Trophoblast cell (in vitro differentiated cells and primary cell): ENCODE data around the gene RAB17.

Source experiments
- DNase-seq, 2 donors: peaks; one replicate each; pipeline ENCODE4 v3.0.0-alpha.2; 2016
- H2AFZ ChIP-seq: 2 replicates; pipeline ENCODE4 v1.6.1; 2013; ENCODE audit warnings: low read length, moderate library complexity, mild to moderate bottlenecking; ENCODE audit not compliant: insufficient read depth, poor library complexity
- H2AK5ac ChIP-seq: 2 replicates; pipeline ENCODE4 v1.6.1; 2013; ENCODE audit warnings: mild to moderate bottlenecking, low read length
- H2BK120ac ChIP-seq: 2 replicates; pipeline ENCODE4 v1.6.1; 2013; ENCODE audit warnings: low read length, mild to moderate bottlenecking, moderate library complexity; ENCODE audit not compliant: insufficient read depth, poor library complexity
- H2BK12ac ChIP-seq: 2 replicates; pipeline ENCODE4 v1.6.1; 2013; ENCODE audit warnings: mild to moderate bottlenecking, low read length, moderate library complexity
- H2BK5ac ChIP-seq: 2 replicates; pipeline ENCODE4 v1.6.1; 2013; ENCODE audit warnings: low read length, low read depth, moderate library complexity, mild to moderate bottlenecking; ENCODE audit not compliant: poor library complexity
- H3K14ac ChIP-seq: 2 replicates; pipeline ENCODE4 v1.6.1; 2013; ENCODE audit warnings: mild to moderate bottlenecking, low read length
- H3K18ac ChIP-seq: 2 replicates; pipeline ENCODE4 v1.6.1; 2013; ENCODE audit warnings: mild to moderate bottlenecking, low read length
- H3K23ac ChIP-seq: 2 replicates; pipeline ENCODE4 v1.6.1; 2013; ENCODE audit warnings: low read length
- H3K27ac ChIP-seq: 2 replicates; pipeline ENCODE4 v1.5.1; 2013; ENCODE audit warnings: low read depth, mild to moderate bottlenecking, inconsistent platforms, low read length, moderate library complexity
- H3K27me3 ChIP-seq: 2 replicates; pipeline ENCODE4 v1.6.1; 2013; ENCODE audit warnings: inconsistent platforms, mild to moderate bottlenecking, low read length, moderate library complexity; ENCODE audit not compliant: insufficient read depth
- H3K36me3 ChIP-seq, 2 experiments: 1 replicate in 1 of 2; 2 replicates in 1 of 2; pipeline ENCODE4 v1.6.1; 2013; ENCODE audit warnings: low read length in 2 of 2, mild to moderate bottlenecking in 2 of 2, moderate library complexity in 1 of 2; ENCODE audit not compliant: insufficient read depth in 2 of 2, control insufficient read depth in 1 of 2
- H3K4ac ChIP-seq: 2 replicates; pipeline ENCODE4 v1.6.1; 2013; ENCODE audit warnings: low read depth, mild to moderate bottlenecking, low read length, moderate library complexity
- H3K4me1 ChIP-seq, 2 experiments: 1 replicate in 1 of 2; 2 replicates in 1 of 2; pipeline ENCODE4 v1.6.1; 2013; ENCODE audit warnings: low read length in 2 of 2, mild to moderate bottlenecking in 2 of 2, moderate library complexity in 1 of 2; ENCODE audit not compliant: insufficient read depth in 2 of 2, control insufficient read depth in 1 of 2
- H3K4me2 ChIP-seq: 2 replicates; pipeline ENCODE4 v1.6.1; 2013; ENCODE audit warnings: inconsistent platforms, mild to moderate bottlenecking, low read length, moderate library complexity
- H3K4me3 ChIP-seq: 2 replicates; pipeline ENCODE4 v1.5.1; 2013; ENCODE audit warnings: mild to moderate bottlenecking, low read depth, low read length, inconsistent platforms
- H3K79me1 ChIP-seq: one replicate; pipeline ENCODE4 v1.6.1; 2013; ENCODE audit warnings: low read length
- H3K79me2 ChIP-seq: 2 replicates; pipeline ENCODE4 v1.6.1; 2013; ENCODE audit warnings: low read length, mild to moderate bottlenecking; ENCODE audit not compliant: control insufficient read depth, insufficient read depth, poor library complexity
- H3K9ac ChIP-seq: 2 replicates; pipeline ENCODE4 v1.6.1; 2013; ENCODE audit warnings: mild to moderate bottlenecking, low read length
- H3K9me3 ChIP-seq: 2 replicates; pipeline ENCODE4 v1.6.1; 2013; ENCODE audit warnings: low read depth, mild to moderate bottlenecking, control low read depth, inconsistent platforms, low read length; ENCODE audit not compliant: insufficient read depth
- H4K12ac ChIP-seq: 2 replicates; pipeline ENCODE4 v1.6.1; 2013; ENCODE audit warnings: low read depth, mild to moderate bottlenecking, low read length, moderate library complexity
- H4K8ac ChIP-seq: 2 replicates; pipeline ENCODE4 v1.6.1; 2013; ENCODE audit warnings: low read depth, mild to moderate bottlenecking, low read length, moderate library complexity
- H4K91ac ChIP-seq: one replicate; pipeline ENCODE4 v1.6.1; 2013; ENCODE audit warnings: low read depth, mild to moderate bottlenecking, low read length, moderate library complexity
- WGBS: extraction: QIAGEN DNeasy Blood & Tissue Kit; methylation state at CpG from one replicate; pipeline ENCODE4 v1.1.7; 2013; ENCODE audit warnings: missing lambda C conversion rate; ENCODE audit not compliant: insufficient read length, insufficient coverage; ENCODE audit errors: extremely low coverage; 5-methylcytosine and 5-hydroxymethylcytosine counted together

Gene RAB17

GRCh38 chr2:237631007-237631785 is 40.7 kb upstream of the RAB17 start:
- H2AK5ac ChIP-seq = no peak overlapping the region
- no peak overlapping the region for H2BK5ac ChIP-seq
- no peak overlapping the region for H3K23ac ChIP-seq
- no peaks in the 10 kb centered on the region for H3K27me3 ChIP-seq
- no peak overlapping the region for H3K9ac ChIP-seq
- H3K79me2 ChIP-seq = peaks cover 2% of the 10 kb centered on the region
- no peak overlapping the region for H3K4me3 ChIP-seq
- no peak overlapping the region for H3K14ac ChIP-seq
- H3K27ac ChIP-seq = no peak overlapping the region
- WGBS = no CpG with 5 or more reads among the region's 14 CpGs
- no peak overlapping the region for H3K4me2 ChIP-seq
- H4K91ac ChIP-seq = no peak overlapping the region
- no peak overlapping the region for H2BK12ac ChIP-seq
- H3K9me3 ChIP-seq = no peaks in the 10 kb centered on the region
- H3K18ac ChIP-seq = no peak overlapping the region
- H4K8ac ChIP-seq = no peak overlapping the region
- no peaks in the 10 kb centered on the region for H3K36me3 ChIP-seq
- H4K12ac ChIP-seq = no peak overlapping the region
- no peak overlapping the region for H3K4ac ChIP-seq
- no peak for DNase-seq
- no peak overlapping the region for H2AFZ ChIP-seq
- H3K4me1 ChIP-seq = peaks cover 2 to 10% of the 10 kb centered on the region in 2 experiments
- H2BK120ac ChIP-seq = no peak overlapping the region
- peaks cover 6% of the 10 kb centered on the region for H3K79me1 ChIP-seq

DNA sequence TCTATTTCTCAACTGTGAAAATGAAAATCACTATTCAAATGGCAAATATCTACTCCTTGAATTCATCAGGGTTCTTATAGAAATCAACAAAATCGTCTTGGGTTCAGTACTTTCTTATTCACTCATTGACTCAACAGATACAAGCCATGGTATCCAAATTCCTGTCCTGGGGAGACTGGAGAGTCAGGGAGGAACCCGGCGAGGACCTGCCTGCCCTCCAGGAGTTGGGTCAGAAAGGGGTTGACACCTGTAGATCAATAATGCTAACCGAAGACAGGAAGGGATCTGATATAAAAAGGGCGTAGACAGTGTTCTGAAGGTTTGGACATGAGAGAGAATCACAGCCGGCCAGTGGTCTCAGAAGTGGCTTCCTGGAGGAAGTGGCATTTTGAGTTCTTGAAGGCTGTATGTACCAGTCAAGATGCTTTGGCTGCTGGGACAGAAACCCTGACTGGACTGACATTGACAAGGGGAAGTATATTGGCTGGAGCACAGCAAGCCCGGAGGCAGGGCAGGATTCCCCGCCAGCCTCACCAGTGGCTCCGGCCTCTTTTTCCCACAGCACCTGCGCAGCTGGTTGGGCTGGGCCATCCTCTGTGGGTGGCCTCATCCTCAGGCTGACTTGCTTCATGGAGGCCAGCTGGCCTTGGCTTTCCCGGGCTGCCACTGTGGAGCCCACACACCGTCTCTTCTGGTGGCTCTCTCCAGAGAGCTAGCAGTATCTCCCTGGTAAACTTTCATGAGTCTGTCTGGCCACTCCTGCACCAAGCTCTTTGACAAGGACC is 39.9 kb upstream of the RAB17 start:
- Histone ChIP-seq H2BK12ac (no peak overlapping the region), H2BK5ac (no peak overlapping the region), H3K18ac (no peak overlapping the region), H3K14ac (no peak overlapping the region), H2AK5ac (no peak overlapping the region), H3K36me3 (no peaks in the 10 kb centered on the region), H4K12ac (no peak overlapping the region), H4K8ac (no peak overlapping the region), H4K91ac (no peak overlapping the region), H3K9me3 (no peaks in the 10 kb centered on the region), H3K79me1 (peaks cover 6% of the 10 kb centered on the region), H3K27ac (no peak overlapping the region), H3K4me3 (no peak overlapping the region), H2BK120ac (no peak overlapping the region), H3K4ac (no peak overlapping the region), H3K27me3 (no peaks in the 10 kb centered on the region), H3K23ac (no peak overlapping the region), H3K79me2 (peaks cover 2% of the 10 kb centered on the region), H2AFZ (no peak overlapping the region), H3K4me1 (peaks cover 2 to 10% of the 10 kb centered on the region in 2 experiments), H3K9ac (no peak overlapping the region), H3K4me2 (no peak overlapping the region)
- no CpG with 5 or more reads among the region's 12 CpGs for WGBS
- peak in 1 of 2 donors; percentile 22 for DNase-seq

DNA sequence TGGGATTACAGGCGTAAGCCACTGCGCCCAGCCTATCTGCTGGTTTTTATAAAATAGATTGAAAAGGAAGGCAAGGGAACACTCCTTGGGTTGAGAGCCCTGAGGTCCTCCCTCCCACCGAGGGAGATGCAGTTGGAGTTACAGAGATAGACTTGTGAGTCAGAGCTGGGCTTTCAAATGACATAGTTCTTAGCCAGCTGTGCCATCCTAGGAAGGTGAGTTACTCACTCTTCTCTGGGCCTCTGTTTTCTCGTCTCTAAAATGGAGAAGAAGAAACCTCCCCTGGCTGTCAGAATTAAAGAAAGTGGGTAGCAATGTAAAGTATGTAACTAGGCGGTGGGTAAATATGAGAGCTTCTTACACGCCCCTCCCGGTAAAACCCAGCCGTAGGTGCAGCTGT is 39.2 kb upstream of the RAB17 start:
- WGBS = no CpG with 5 or more reads among the region's 8 CpGs
- peak in 1 of 2 donors; percentile 47 for DNase-seq

GRCh38 chr2:237629188-237629534 is 38.6 kb upstream of the RAB17 start:
- Histone ChIP-seq H3K9ac (no peak overlapping the region), H3K14ac (no peak overlapping the region), H3K18ac (no peak overlapping the region), H4K91ac (no peak overlapping the region), H4K12ac (no peak overlapping the region), H3K27me3 (no peaks in the 10 kb centered on the region), H3K4me3 (no peak overlapping the region), H3K4me2 (no peak overlapping the region), H2AFZ (no peak overlapping the region), H2AK5ac (no peak overlapping the region), H4K8ac (no peak overlapping the region), H3K23ac (no peak overlapping the region), H3K9me3 (peaks cover 2% of the 10 kb centered on the region), H3K79me2 (peaks cover 2% of the 10 kb centered on the region), H3K79me1 (peaks cover 6% of the 10 kb centered on the region), H2BK120ac (no peak overlapping the region), H3K4ac (no peak overlapping the region), H2BK5ac (no peak overlapping the region), H3K27ac (no peak overlapping the region), H2BK12ac (no peak overlapping the region), H3K36me3 (no peaks in the 10 kb centered on the region), H3K4me1 (peaks cover 2 to 10% of the 10 kb centered on the region in 2 experiments)
- no CpG with 5 or more reads among the region's 1 CpG for WGBS
- DNase-seq = no peak

More for the DNA sequence above, 39.2 kb upstream of the RAB17 start:
- Histone ChIP-seq H3K9ac (no peak overlapping the region), H3K27ac (no peak overlapping the region), H3K4ac (no peak overlapping the region), H2AFZ (no peak overlapping the region), H3K23ac (no peak overlapping the region), H3K4me1 (peaks cover 2 to 10% of the 10 kb centered on the region in 2 experiments), H3K36me3 (no peaks in the 10 kb centered on the region), H4K8ac (no peak overlapping the region), H3K9me3 (peaks cover 2% of the 10 kb centered on the region), H2AK5ac (no peak overlapping the region), H3K4me3 (no peak overlapping the region), H3K27me3 (no peaks in the 10 kb centered on the region), H4K91ac (no peak overlapping the region), H3K18ac (no peak overlapping the region), H2BK120ac (no peak overlapping the region), H3K4me2 (no peak overlapping the region), H2BK12ac (no peak overlapping the region), H4K12ac (no peak overlapping the region), H3K79me2 (peaks cover 2% of the 10 kb centered on the region), H2BK5ac (no peak overlapping the region), H3K14ac (no peak overlapping the region), H3K79me1 (peaks cover 6% of the 10 kb centered on the region)
